GM21723 (cell line): ENCODE results near the gene ANTXRL.
"Not testable (repeated sequence)": the region's sequence is repeated elsewhere in the genome, so short reads cannot be mapped to it uniquely, and the experiment has no call there.

ENCODE experiments used
- ATAC-seq: cut with Tn5 transposase; IDR thresholded peaks from one replicate; pipeline ENCODE4 v1.9.1; 2021; ENCODE audit warnings: mild to moderate bottlenecking, moderate library complexity; ENCODE audit not compliant: unreplicated experiment

ANTXRL gene

DNA sequence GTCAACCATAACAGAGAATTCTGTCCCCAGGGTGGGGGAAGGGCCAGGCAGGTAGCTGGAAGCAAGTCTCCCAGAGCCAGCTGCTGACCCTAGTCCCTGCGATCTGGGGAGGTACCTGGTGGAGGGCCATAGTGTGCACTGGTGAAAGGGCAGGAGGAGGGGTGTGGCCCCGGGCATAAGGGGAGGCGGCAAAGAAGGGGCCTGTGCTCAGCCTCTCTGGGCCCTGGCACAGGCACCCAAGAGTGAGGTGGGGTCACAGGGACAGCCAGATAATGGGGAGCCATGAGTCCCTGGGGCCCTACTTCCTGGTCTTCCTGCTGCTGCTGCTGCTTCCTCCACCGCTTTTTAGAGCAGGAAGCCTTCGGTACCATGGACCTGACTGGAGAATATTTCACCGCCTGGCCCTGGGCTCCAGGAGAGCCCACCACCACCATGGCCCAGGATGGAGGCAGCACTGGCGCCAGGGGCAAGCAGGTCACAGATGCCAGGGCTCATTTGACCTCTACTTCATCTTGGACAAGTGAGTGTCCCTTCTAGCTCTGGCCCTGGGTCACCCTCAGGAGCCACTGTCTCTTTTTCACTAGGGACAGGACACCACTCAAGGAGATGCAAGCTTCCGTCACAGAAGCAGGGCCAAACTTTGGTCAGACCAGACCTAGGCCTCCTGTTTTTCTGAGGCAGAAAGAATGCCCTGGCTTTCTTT is at the start of gene ANTXRL:
Gene ANTXRL (plus strand): TSS at position 7 of the 703 bp plus-strand sequence. CDS start 266 bp downstream, at position 273.
- no peak for ATAC-seq

DNA sequence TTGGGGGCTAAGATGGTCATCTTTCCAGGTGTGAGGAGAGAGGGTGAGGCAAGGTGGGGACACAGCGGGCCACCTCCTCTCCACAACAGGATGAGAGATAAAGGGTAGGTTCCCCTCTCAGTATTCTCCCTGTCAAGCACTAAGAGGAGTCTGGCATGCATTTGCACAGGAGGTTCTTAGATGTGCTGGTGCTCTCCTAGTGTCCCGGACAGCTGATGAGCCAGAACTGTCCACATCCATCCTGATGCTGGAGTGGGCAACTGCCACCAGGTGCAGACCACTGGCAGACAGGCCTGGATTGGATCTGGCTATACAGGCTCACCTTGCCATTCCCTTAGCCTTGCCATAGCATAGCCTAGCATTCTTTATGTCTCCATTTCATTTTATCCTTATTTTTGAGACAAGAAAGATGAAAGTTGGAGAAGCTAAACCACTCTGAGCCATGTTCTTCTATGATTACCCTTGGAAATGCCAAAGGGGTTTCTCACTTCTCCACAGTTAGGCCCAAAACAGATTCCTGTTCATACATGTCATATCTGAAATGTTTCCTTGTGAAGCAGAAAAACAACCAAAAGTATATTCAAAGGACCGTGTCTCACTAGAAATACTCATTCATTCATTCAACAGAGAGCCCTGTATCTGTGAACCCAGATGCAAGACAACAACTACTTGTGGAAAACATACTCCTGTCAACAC is 48.8 kb upstream of the ANTXRL start:
- ATAC-seq, result no peak

- ATAC-seq, result peak; percentile 57
These were observed 47.5 kb upstream of the ANTXRL start for GRCh38 chr10:46239247-46239646.

DNA sequence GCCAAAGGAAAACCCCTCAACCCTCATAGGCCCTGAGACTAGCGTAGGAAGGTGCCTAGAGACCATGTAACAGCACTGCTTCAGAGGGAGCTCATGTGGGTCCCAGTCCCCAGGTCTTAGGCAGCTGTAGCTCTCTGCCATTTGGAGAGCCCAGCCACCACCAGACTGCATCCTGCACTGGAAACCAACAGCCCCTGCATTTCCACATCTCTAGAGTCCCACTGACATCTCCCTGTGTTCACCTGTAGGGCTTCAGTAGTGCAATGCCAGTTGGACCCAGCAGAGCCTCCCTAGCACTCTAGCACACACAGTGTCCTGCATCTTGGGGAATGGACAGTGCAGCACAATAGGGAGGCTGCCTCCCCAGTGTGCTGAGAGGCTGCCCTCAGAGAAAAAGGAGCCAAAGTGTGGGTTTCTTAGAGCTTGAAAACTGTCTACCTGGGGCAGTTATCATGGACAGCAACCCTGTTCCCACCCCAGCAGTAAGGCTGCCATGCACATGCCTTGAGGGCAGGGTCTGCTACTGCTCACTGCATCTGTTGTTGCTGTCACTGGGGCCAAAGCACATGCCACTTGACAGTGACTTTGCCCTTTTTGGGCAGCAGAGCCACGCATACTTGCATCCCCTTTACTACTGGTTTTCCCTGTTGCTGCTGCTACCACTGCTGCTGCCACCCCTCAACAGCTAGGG is 46.7 kb upstream of the ANTXRL start:
- ATAC-seq, result no peak

DNA sequence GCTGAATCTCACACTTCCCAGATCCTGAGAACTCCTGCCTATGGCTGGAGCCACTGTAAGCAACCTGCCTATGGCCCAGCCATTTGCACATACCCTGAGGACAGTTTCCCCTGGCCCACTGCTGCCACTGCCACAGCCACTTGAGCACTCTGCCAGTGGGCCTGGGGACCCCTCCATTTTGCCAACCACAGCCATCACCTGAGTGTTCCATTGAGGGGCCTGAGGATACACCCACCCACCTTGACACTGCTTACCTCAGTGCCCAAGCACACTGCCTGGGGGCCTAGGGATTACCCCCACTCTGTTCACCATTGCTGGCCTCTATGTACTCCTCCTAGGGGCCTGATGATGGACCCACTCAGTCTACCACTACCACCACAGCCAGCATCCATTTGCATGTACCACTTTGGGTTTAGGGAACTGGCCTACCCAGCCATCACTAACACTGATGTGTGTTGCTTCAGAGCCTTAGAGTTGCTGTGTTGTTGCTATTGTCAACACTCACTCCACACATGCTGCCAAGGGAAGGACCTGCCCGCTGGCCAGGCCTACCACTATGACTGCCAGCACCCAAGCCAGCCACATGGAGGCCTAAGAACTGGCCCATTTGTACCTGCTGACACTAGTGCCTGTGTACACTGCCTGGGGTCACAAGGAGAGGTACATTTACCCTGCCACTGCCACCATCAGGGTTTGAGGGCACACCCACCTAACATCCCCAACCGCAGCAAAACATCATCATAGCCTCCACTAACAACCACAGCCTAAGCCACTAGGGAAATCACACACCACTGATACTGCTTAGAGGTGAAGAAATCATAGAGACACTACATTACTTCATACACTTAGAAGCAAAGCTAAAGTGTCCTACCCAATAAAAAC is 45.9 kb upstream of the ANTXRL start:
- ATAC-seq, result no peak

- ATAC-seq, result no peak
These were observed 41.4 kb upstream of the ANTXRL start for GRCh38 chr10:46245381-46245900.

GRCh38 chr10:46246400-46247180 is 40.2 kb upstream of the ANTXRL start:
- not testable (repeated sequence) for ATAC-seq

GRCh38 chr10:46247181-46247475 is 39.7 kb upstream of the ANTXRL start:
- no peak for ATAC-seq

DNA sequence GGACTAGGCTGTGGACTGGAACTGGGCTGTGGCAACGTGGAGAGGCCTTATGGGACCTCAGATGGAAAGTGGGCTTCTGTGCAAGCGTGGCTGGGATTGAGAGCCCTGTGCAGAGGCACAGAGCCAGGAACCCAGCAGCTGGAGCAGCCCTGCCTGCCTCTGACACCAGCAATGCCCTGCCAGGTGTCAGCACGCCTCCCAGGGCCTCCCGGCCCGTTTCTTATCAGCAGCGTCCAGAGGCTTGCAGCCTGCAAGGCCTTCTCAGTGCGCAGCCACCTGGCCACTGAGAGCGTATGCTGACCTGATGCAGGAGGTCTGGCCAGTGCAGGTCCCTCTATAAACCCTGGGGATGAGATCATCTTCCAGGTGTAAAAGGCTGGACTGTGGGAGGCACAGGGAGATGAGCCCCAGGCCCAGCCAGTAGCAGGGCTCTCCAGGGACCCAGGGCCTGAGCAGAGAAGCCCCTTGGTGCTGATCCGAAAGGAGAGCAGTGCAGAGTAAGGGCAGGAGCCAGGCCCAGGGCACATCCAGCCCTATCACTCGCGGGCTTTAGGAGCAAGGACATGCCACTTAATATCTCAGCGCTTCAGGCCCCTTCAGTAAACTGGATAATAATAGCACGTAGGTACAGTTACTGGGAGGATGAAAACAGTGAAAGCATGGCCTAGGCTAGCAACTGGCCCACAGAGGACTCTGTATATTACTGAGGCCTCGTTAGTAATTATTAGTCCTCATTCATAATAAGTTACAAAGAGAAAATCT is 38.8 kb upstream of the ANTXRL start:
- ATAC-seq, result no peak

GRCh38 chr10:46248651-46249146 is 38.1 kb upstream of the ANTXRL start:
- ATAC-seq, result no peak

DNA sequence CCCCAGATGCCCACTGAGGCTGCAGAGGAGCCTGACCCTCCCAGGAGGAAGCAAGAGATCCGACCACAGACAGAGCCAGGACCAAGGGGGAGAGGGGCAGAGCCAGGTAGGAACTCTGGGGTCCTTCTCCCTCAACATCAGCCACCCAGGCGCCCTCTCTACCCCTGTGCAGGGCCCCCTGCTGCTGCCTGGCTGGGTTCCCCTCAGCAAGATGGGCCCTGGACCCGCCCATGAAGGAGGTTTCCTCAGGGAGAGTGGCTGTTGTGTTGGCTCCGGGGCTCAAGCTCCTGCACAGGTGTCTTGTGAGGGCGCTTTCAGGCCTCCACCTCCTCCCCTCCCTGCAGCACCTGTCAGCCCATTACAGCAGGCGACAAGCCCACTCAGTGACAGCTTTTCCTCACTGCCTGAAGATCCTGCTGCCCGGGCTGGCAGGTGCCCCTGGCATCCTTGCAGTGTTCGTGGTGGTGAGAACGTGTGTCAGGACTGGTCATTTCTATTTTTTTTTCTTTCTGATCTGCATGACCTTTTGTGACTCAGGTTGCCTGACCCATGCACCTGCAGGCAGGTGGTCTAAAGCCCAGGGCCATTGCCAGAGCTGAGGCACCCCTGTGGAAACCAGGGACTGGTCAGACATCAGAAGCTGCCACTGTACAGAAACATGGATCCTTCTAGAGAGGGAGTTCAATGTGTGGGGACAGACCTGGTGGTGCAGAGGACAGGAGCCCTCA is 37.0 kb upstream of the ANTXRL start:
- not testable (repeated sequence) for ATAC-seq

- ATAC-seq, result no peak
These were observed 36.3 kb upstream of the ANTXRL start for GRCh38 chr10:46250481-46250880.

- no peak for ATAC-seq
These were observed 35.6 kb upstream of the ANTXRL start for GRCh38 chr10:46250898-46251856.

- no peak for ATAC-seq
These were observed 34.6 kb upstream of the ANTXRL start for GRCh38 chr10:46251857-46252847.

GRCh38 chr10:46253076-46254006 is 33.5 kb upstream of the ANTXRL start:
- ATAC-seq, result no peak
